AG09309 (cell line): ENCODE data around the gene PPP1R11.
"Not testable (repeated sequence)": the region's sequence is repeated elsewhere in the genome, so short reads cannot be mapped to it uniquely, and the experiment has no call there.

Experiments
- DNase-seq: peaks from one replicate; pipeline ENCODE4 v3.0.0-alpha.2; 2010; ENCODE audit warnings: low read depth
- H3K4me3 ChIP-seq: 2 replicates; pipeline ENCODE4 v1.5.1; 2011; ENCODE audit warnings: mild to moderate bottlenecking, low read depth, low read length, moderate library complexity; ENCODE audit not compliant: control insufficient read depth
- CTCF ChIP-seq: IDR thresholded peaks from 2 replicates; pipeline ENCODE4 v1.5.1; 2011; ENCODE audit warnings: mild to moderate bottlenecking, low read depth, low read length, inconsistent platforms; ENCODE audit not compliant: insufficient read depth, control insufficient read depth; ENCODE audit errors: missing control alignments

PPP1R11 gene

GRCh38 chr6:30031381-30031780 lies 35.6 kb upstream of the PPP1R11 start:
- no peak for TF ChIP-seq CTCF
- no peak for DNase-seq
- H3K4me3 ChIP-seq = no peak overlapping the region

GRCh38 chr6:30033440-30033839 lies 33.6 kb upstream of the PPP1R11 start:
- peak; percentile 80 for DNase-seq

GRCh38 chr6:30035784-30036183 lies 31.2 kb upstream of the PPP1R11 start:
- H3K4me3 ChIP-seq = no peak overlapping the region
- no peak for DNase-seq
- no peak for TF ChIP-seq CTCF

More at GRCh38 chr6:30033440-30033839, 33.6 kb upstream of the PPP1R11 start:
- H3K4me3 ChIP-seq = not testable (repeated sequence)

GRCh38 chr6:30037182-30037788 lies 29.7 kb upstream of the PPP1R11 start:
- no peak for DNase-seq

GRCh38 chr6:30041221-30041620 lies 25.8 kb upstream of the PPP1R11 start:
- H3K4me3 ChIP-seq = no peak overlapping the region
- TF ChIP-seq CTCF = no peak
- no peak for DNase-seq

More at GRCh38 chr6:30037182-30037788, 29.7 kb upstream of the PPP1R11 start:
- peak; percentile 59 for TF ChIP-seq CTCF
- H3K4me3 ChIP-seq = no peak overlapping the region

GRCh38 chr6:30041821-30042220 lies 25.2 kb upstream of the PPP1R11 start:
- no peak overlapping the region for H3K4me3 ChIP-seq
- TF ChIP-seq CTCF = no peak
- no peak for DNase-seq

GRCh38 chr6:30042476-30042875 lies 24.5 kb upstream of the PPP1R11 start:
- DNase-seq = no peak
- no peak for TF ChIP-seq CTCF

More at GRCh38 chr6:30042476-30042875, 24.5 kb upstream of the PPP1R11 start:
- H3K4me3 ChIP-seq = no peak overlapping the region
